Transverse colon (tissue), 4 donors: ENCODE results near the gene DUSP2. TPM values are rescaled to one million over a fixed set of nuclear protein-coding genes. Genes with fewer than 3 reads are reported as not detected.
"Not testable (repeated sequence)": the region's sequence is repeated elsewhere in the genome, so short reads cannot be mapped to it uniquely, and the experiment has no call there.

Experiments
- DNase-seq: peaks from one replicate; pipeline ENCODE4 v3.0.0-alpha.2; 2019
- H3K27ac ChIP-seq, 4 donors: fragments of 200-600 bp; sonication (generic); 2 replicates each; pipeline ENCODE4 v1.5.1; 2016 to 2018; ENCODE audit warnings: inconsistent platforms in 4 of 4
- H3K27me3 ChIP-seq: fragments of 200-600 bp; sonication (generic); 2 replicates; pipeline ENCODE4 v1.5.1; 2017; ENCODE audit warnings: inconsistent platforms
- H3K36me3 ChIP-seq, 4 donors: fragments of 200-600 bp; sonication (generic); 2 replicates each; pipeline ENCODE4 v1.5.1; 2017 to 2019; ENCODE audit warnings: inconsistent platforms in 4 of 4
- H3K4me1 ChIP-seq, 4 donors: fragments of 200-600 bp; sonication (generic); 2 replicates each; pipeline ENCODE4 v1.5.1; 2017 to 2020; ENCODE audit warnings: inconsistent platforms in 4 of 4
- H3K4me3 ChIP-seq, 4 donors: fragments of 200-600 bp; sonication (generic); 1 replicate in 1 of 4; 2 replicates in 3 of 4; pipeline versions ENCODE4 v1.5.1 to v1.6.1; 2017 to 2019; ENCODE audit warnings: inconsistent platforms in 4 of 4
- H3K9me3 ChIP-seq, 2 donors: fragments of 200-600 bp; sonication (generic); 2 replicates each; pipeline ENCODE4 v1.5.1; 2017 to 2019; ENCODE audit warnings: inconsistent platforms in 2 of 2
- CTCF ChIP-seq, 5 experiments: fragments of 200-600 bp in 3 of 5; fragments of 450-650 bp in 2 of 5; sonication (generic) in 3 of 5; IDR thresholded peaks; 1 replicate in 2 of 5; 2 replicates in 3 of 5; pipeline ENCODE4 v1.5.1; 2016 to 2017; ENCODE audit warnings: antibody characterized with exemption in 5 of 5, inconsistent platforms in 3 of 5, mild to moderate bottlenecking in 2 of 5, moderate library complexity in 1 of 5
- EP300 ChIP-seq: sonication (generic); formaldehyde crosslinking; IDR thresholded peaks from one replicate; pipeline ENCODE4 v1.6.1; 2017; ENCODE audit warnings: antibody characterized with exemption, low read depth
- POLR2A ChIP-seq: fragments of 450-650 bp; IDR thresholded peaks from one replicate; pipeline ENCODE4 v1.6.1; 2016; ENCODE audit warnings: antibody characterized with exemption, mild to moderate bottlenecking, moderate library complexity
- POLR2AphosphoS5 ChIP-seq, 3 donors: sonication (generic); formaldehyde crosslinking; IDR thresholded peaks; one replicate each; pipeline ENCODE4 v1.6.1; 2016; ENCODE audit warnings: antibody characterized with exemption in 3 of 3
- WGBS, 2 donors: methylation state at CpG; one replicate each; pipeline ENCODE4 v1.1.5; 2018; ENCODE audit warnings: low coverage in 1 of 2; 5-methylcytosine and 5-hydroxymethylcytosine counted together
- in situ Hi-C, 4 donors: fragments of 200-750 bp; cut with MboI; loops; one replicate each; pipeline versions ENCODE4 v1.15.0 to v1.15.1; 2017; ENCODE audit warnings: low sequenced_read_pairs in 3 of 4, low pct_ligation_motif_present in 1 of 4, low pct_unique_long_range_greater_than_20kb in 1 of 4
- intact Hi-C: fragments of 100-400 bp; cut with DNase I; formaldehyde crosslinking; loops from one replicate; pipeline ENCODE4 v1.15.1; 2023; ENCODE audit warnings: low total_unique reads
- total RNA-seq, 4 donors: library from RNA; depleted of rRNA; stranded (reverse); fragments of >200 nt; gene quantifications; one replicate each; pipeline ENCODE4 v1.1.0, GENCODE V29; 2016

DUSP2 gene
- total RNA-seq, 4 donors from 2014 or later = 1.6 to 25.1 (median 9.1) TPM; not detected in 1

GRCh38 chr2:96143231-96143847, 1.9 kb downstream of the DUSP2 start:
- DNase-seq = no peak
- Histone ChIP-seq H3K4me3 (peak overlapping the region in 1 of 4 donors; percentile 57), H3K4me1 (peaks cover 7 to 27% (median 17%) of the 10 kb centered on the region in 4 donors), H3K27ac (peak overlapping the region in 1 of 4 donors; percentile 20), H3K9me3 (no peaks in the 10 kb centered on the region), H3K27me3 (no peaks in the 10 kb centered on the region), H3K36me3 (no peaks in the 10 kb centered on the region)
- TF ChIP-seq CTCF (IDR thresholded peaks at IDR 0.05) (no peak), POLR2AphosphoS5 (IDR thresholded peaks at IDR 0.05) (no peak)
- WGBS, 2 donors = 74 to 80% methylated on average over 1 to 6 of the region's 10 CpGs
- in situ Hi-C loops = no loop called here
- intact Hi-C loops = no loop called here

DNA sequence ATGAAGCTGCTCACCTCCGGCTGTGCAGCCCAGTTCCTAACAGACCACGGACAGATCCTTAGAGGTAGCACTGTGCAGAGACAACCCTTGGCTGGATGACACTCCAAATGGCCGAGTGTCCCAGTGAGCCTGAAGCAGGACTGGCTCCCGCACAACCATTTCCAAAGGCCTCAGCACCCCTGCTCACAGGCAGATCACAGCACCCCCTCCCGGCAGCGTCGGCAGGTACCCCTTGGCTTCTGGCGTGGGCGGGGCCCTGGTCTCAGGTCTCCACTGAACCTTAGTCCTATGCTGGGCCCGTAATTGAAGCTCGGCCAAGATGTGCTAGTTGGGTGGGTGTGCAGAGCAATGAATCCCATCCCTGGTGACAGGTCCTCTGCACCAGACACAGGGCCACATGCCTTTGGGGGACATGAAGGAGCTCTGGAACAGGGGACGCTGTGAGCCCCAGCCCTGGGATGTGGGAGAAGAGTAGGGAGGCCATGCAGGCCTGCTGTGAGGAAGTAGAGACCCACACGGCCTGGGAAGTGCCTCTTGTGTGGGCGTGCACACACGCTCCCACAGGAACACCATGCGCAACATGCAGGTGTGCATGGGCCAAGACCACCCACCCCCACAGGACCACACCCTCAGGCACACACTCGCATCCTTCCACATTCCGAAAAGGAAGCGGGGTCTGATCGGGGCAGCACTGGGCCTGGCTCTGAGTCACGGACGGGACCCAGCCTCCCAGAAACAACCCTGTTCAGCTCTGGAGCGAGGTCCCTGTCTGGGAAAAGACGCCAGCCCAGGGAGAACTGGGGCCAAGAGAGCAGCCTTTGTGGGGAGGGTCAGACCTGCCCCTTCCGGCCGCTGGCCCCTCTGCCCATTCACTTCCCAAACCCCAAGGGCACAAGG, 2.8 kb downstream of the DUSP2 start:
- 85% methylated on average over 26 of the region's 26 CpGs; no CpG with 5 or more reads in 1 of the 2 donors for WGBS, 2 donors
- intact Hi-C loops = no loop called here
- Histone ChIP-seq H3K27me3 (peaks cover 3% of the 10 kb centered on the region), H3K36me3 (no peaks in the 10 kb centered on the region), H3K9me3 (no peaks in the 10 kb centered on the region), H3K4me1 (peaks cover 7 to 27% (median 17%) of the 10 kb centered on the region in 4 donors), H3K27ac (no peak overlapping the region), H3K4me3 (peak overlapping the region in 1 of 4 donors; percentile 4)
- DNase-seq = peak; percentile 33
- TF ChIP-seq POLR2A = peak; percentile 16
- no peak for TF ChIP-seq POLR2AphosphoS5 (IDR thresholded peaks at IDR 0.05)
- in situ Hi-C loops = no loop called here

- H3K36me3 ChIP-seq, DNase-seq, H3K27ac ChIP-seq, in situ Hi-C loops, H3K27me3 ChIP-seq, H3K4me3 ChIP-seq, H3K9me3 ChIP-seq, intact Hi-C loops: not testable (repeated sequence)
- WGBS, 2 donors = 92% methylated on average over 5 of the region's 5 CpGs; no CpG with 5 or more reads in 1 of the 2 donors
- H3K4me1 ChIP-seq = peaks cover 7 to 27% (median 17%) of the 10 kb centered on the region in 4 donors
Measured at GRCh38 chr2:96141624-96141967, 3.6 kb downstream of the DUSP2 start.

DNA sequence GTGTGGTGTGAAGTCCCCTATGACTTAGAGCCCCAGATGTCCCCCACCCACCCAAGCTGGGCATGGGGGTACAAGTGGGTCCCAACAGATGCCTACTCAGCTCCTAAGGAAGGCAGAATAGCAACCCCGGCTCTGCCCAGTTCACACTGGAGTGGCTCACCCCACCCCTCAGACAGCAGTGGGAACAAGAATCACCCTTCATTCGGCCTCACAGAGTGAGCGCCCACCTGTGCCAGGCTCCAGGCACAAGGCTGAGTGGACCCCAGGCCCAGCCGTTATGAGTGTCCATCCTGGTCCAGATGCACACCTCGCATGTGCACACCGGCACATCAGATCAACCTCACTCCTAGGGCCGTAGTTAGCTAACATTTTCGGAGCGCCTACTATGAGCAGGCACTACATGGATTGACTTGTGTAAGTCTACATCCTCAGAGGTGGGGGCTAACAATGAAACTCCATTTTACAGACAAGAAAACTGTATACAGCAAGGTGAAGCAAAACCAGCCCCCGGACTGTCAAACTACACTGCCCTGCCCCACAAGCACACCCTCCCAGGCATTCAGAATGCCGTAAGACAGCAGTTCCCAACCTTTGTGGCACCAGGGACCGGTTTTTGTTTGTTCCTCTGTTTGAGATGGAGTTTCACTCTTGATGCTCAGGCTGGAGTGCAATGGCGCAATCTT, 4.2 kb downstream of the DUSP2 start:
- 91% methylated on average over 13 of the region's 13 CpGs; no CpG with 5 or more reads in 1 of the 2 donors for WGBS, 2 donors
- peaks cover 7 to 27% (median 17%) of the 10 kb centered on the region in 4 donors for H3K4me1 ChIP-seq
- TF ChIP-seq CTCF (IDR thresholded peaks at IDR 0.05) (no peak), POLR2AphosphoS5 (IDR thresholded peaks at IDR 0.05) (no peak), POLR2A (no peak), EP300 (no peak)
- DNase-seq = no peak
- in situ Hi-C loops = no loop called here
- peaks cover 3% of the 10 kb centered on the region for H3K27me3 ChIP-seq
- intact Hi-C loops = no loop called here
- H3K9me3 ChIP-seq = no peaks in the 10 kb centered on the region
- H3K27ac ChIP-seq = no peak overlapping the region
- no peaks in the 10 kb centered on the region for H3K36me3 ChIP-seq
- no peak overlapping the region for H3K4me3 ChIP-seq

- no peak for DNase-seq
- no peaks in the 10 kb centered on the region for H3K9me3 ChIP-seq
- peak overlapping the region in 3 of 4 donors; percentile 43 to 63 (median 52) for H3K27ac ChIP-seq
- in situ Hi-C loops (no loop called here), intact Hi-C loops (no loop called here)
- peaks cover under 1 to 13% (median 7%) of the 10 kb centered on the region in 4 donors for H3K4me1 ChIP-seq
- WGBS, 2 donors = 75 to 100% methylated on average over 1 to 7 of the region's 7 CpGs
- no peak overlapping the region for H3K4me3 ChIP-seq
- no peaks in the 10 kb centered on the region for H3K36me3 ChIP-seq
- TF ChIP-seq EP300 = no peak
- no peak for TF ChIP-seq POLR2AphosphoS5 (IDR thresholded peaks at IDR 0.05)
- TF ChIP-seq CTCF (IDR thresholded peaks at IDR 0.05) = no peak
- no peak for TF ChIP-seq POLR2A
- peaks cover 3% of the 10 kb centered on the region for H3K27me3 ChIP-seq
Measured at GRCh38 chr2:96139181-96139758, 6.0 kb downstream of the DUSP2 start.
